K562 (cell line): ENCODE data around the gene POLR3H. TPM values are rescaled to one million over a fixed set of nuclear protein-coding genes. Genes with fewer than 3 reads are reported as not detected.

Source experiments
- BHLHE40 ChIP-seq: IDR thresholded peaks from 2 replicates; pipeline ENCODE4 v1.6.1; 2011; ENCODE audit warnings: low read length, improper control_type of control experiment
- BMI1 ChIP-seq: fragments of 150-350 bp; IDR thresholded peaks from 2 replicates; pipeline ENCODE4 v1.6.1; 2014; ENCODE audit warnings: low read length
- BRD4 ChIP-seq: fragments of 200-600 bp; sonication (generic); IDR thresholded peaks from 2 replicates; pipeline ENCODE4 v1.6.1; 2017; ENCODE audit warnings: inconsistent platforms
- CREM ChIP-seq: IDR thresholded peaks from 2 replicates; pipeline ENCODE4 v1.6.1; 2014; ENCODE audit warnings: antibody characterized with exemption, low read depth
- CSDE1 ChIP-seq, 2 experiments: fragments of 450-650 bp; IDR thresholded peaks; 2 replicates each; pipeline ENCODE4 v1.6.1; 2016; ENCODE audit warnings: mild to moderate bottlenecking in 1 of 2
- EP400 ChIP-seq: fragments of 450-650 bp; IDR thresholded peaks from 2 replicates; pipeline ENCODE4 v1.6.1; 2017; ENCODE audit warnings: antibody characterized with exemption, mild to moderate bottlenecking, moderate library complexity
- GMEB1 ChIP-seq: fragments of 250-450 bp; sonication (Bioruptor Pico); IDR thresholded peaks from 2 replicates; pipeline ENCODE4 v1.4.0; 2020; ENCODE audit warnings: mild to moderate bottlenecking
- HDAC1 ChIP-seq, 2 experiments: fragments of 450-650 bp; IDR thresholded peaks; 2 replicates each; pipeline ENCODE4 v1.6.1; 2016 to 2017; ENCODE audit warnings: inconsistent platforms in 1 of 2, mild to moderate bottlenecking in 1 of 2, moderate library complexity in 1 of 2
- HMGN3 ChIP-seq: IDR thresholded peaks from 2 replicates; pipeline ENCODE4 v1.6.1; 2011; ENCODE audit warnings: borderline replicate concordance, low read depth, mild to moderate bottlenecking, mixed read lengths, low read length; ENCODE audit not compliant: insufficient read length; ENCODE audit errors: extremely low read depth
- KDM5B ChIP-seq: fragments of 200-600 bp; sonication (generic); IDR thresholded peaks from 2 replicates; pipeline ENCODE4 v1.6.1; 2012; ENCODE audit warnings: low read depth, mild to moderate bottlenecking, moderate library complexity, low read length, control low read depth, inconsistent platforms; ENCODE audit not compliant: insufficient replicate concordance
- MAFF ChIP-seq: IDR thresholded peaks from 2 replicates; pipeline ENCODE4 v1.6.1; 2012; ENCODE audit warnings: low read length, improper control_type of control experiment
- MAFG ChIP-seq: fragments of 450-650 bp; conservative IDR thresholded peaks from 2 replicates; pipeline ENCODE4 v1.6.1; 2016; ENCODE audit warnings: missing genetic modification characterization, missing compliant biosample characterization
- MCM2 ChIP-seq: fragments of 450-650 bp; IDR thresholded peaks from 2 replicates; pipeline ENCODE4 v1.6.1; 2017; ENCODE audit warnings: low read depth, mild to moderate bottlenecking
- MTA3 ChIP-seq: fragments of 450-650 bp; formaldehyde crosslinking; IDR thresholded peaks from 2 replicates; pipeline ENCODE4 v1.6.1; 2017; ENCODE audit warnings: mild to moderate bottlenecking, borderline replicate concordance
- MYC ChIP-seq, 2 experiments: fragments of 250-450 bp in 1 of 2; sonication (Bioruptor Pico) in 1 of 2; IDR thresholded peaks; 2 replicates each; pipeline versions ENCODE4 v1.5.1 to v1.6.1; 2012 to 2021; ENCODE audit warnings: low read depth in 2 of 2, borderline replicate concordance in 1 of 2, improper control_type of control experiment in 1 of 2, low read length in 1 of 2, mild to moderate bottlenecking in 1 of 2, moderate library complexity in 1 of 2
- NFYB ChIP-seq: IDR thresholded peaks from 2 replicates; pipeline ENCODE4 v1.6.1; 2011; ENCODE audit warnings: mild to moderate bottlenecking, moderate library complexity; ENCODE audit not compliant: insufficient read length; ENCODE audit errors: extremely low read depth
- RAD21 ChIP-seq, 2 experiments: fragments of 250-450 bp in 1 of 2; fragments of 450-650 bp in 1 of 2; sonication (Bioruptor Pico) in 1 of 2; formaldehyde crosslinking in 1 of 2; IDR thresholded peaks in 1 of 2; conservative IDR thresholded peaks in 1 of 2; 2 replicates each; pipeline versions ENCODE4 v1.4.0 to v1.8.0; 2020 to 2022; ENCODE audit warnings: mild to moderate bottlenecking in 2 of 2, moderate library complexity in 1 of 2
- RFX5 ChIP-seq: IDR thresholded peaks from 2 replicates; pipeline ENCODE4 v1.6.1; 2011; ENCODE audit warnings: low read depth, mild to moderate bottlenecking, improper control_type of control experiment, low read length
- TFAM ChIP-seq: fragments of 250-450 bp; sonication (Bioruptor Pico); conservative IDR thresholded peaks from 2 replicates; pipeline ENCODE4 v1.5.0; 2021; ENCODE audit warnings: mild to moderate bottlenecking, moderate library complexity
- ZBTB1 ChIP-seq: sonication (generic); formaldehyde crosslinking; IDR thresholded peaks from 2 replicates; pipeline ENCODE4 v1.8.1; 2023; ENCODE audit warnings: missing genetic modification reagents, low read depth, mild to moderate bottlenecking, borderline replicate concordance
- ZNF431 ChIP-seq: sonication (generic); formaldehyde crosslinking; IDR thresholded peaks from 2 replicates; pipeline ENCODE4 v1.8.0; 2022; ENCODE audit warnings: mild to moderate bottlenecking, missing genetic modification reagents
- polyA plus RNA-seq, 8 experiments: library from polyadenylated mRNA; depleted of rRNA in 4 of 8; stranded (reverse) in 5 of 8; unstranded in 3 of 8; fragments of >200 nt; fragmentation: Nextera tagmentation in 2 of 8; fragmentation: Illumina TruSeq in 1 of 8; extraction: Ambion mirVana in 2 of 8; extraction: Trizol in 1 of 8; gene quantifications; 2 replicates each; pipeline versions ENCODE4 v1.2.1 to v1.2.3, GENCODE V29; 2011 to 2014; ENCODE audit warnings: inconsistent platforms in 1 of 8, missing spikeins in 1 of 8
- total RNA-seq, 7 experiments: library from RNA; depleted of rRNA in 6 of 7; stranded (reverse); fragments of >200 nt in 6 of 7; fragmentation: Illumina TruSeq in 2 of 7; extraction: Trizol in 2 of 7; gene quantifications; 2 replicates each; pipeline versions ENCODE4 v1.2.1 to v1.2.3, GENCODE V29; 2011 to 2021; ENCODE audit warnings: low replicate concordance in 1 of 7

Gene POLR3H
- total and polyA plus RNA-seq, 9 of the 15 experiments (the other 6 are each of a cell fraction or from before 2014, with no cell fraction given): 5.3 to 48.4 (median 22.2) TPM

- TF ChIP-seq MYC (IDR thresholded peaks at IDR 0.05; ENCODE audit: low read depth, low read length) (peak; percentile 87), MYC (CRISPR knock-in tag; IDR thresholded peaks at IDR 0.05; ENCODE audit: borderline replicate concordance, low read depth) (no peak), MTA3 (peak; percentile 74; the same call in 1 of the 2 replicates), EP400 (peak; percentile 64; the same call in 1 of the 2 replicates), MAFG (tag) (no peak), MAFF (no peak), RFX5 (no peak), RAD21 (CRISPR knock-in tag; conservative IDR thresholded peaks at IDR 0.05 in 1 of 2, IDR thresholded peaks at IDR 0.05 in 1 of 2) (peak; percentile 28 to 62; a peak in 3 of 4 replicates), KDM5B (peak; percentile 26), BHLHE40 (peak; percentile 80), ZBTB1 (CRISPR knock-in tag) (peak; percentile 73; the same call in 1 of the 2 replicates), CREM (peak; percentile 39; the same call in 1 of the 2 replicates), HDAC1 (IDR thresholded peaks at IDR 0.05) (0 out of 4 replicates have a peak, but pooled peaks of 1 of the 2 experiments have one; percentile 27), TFAM (CRISPR knock-in tag) (no peak), HMGN3 (peak; percentile 32), ZNF431 (CRISPR knock-in tag) (0 out of 2 replicates have a peak, but pooled peaks have one; percentile 32), MCM2 (no peak), GMEB1 (peak; percentile 84), BRD4 (no peak), BMI1 (peak; percentile 57; the same call in 1 of the 2 replicates), NFYB (peak; percentile 65), CSDE1 (IDR thresholded peaks at IDR 0.05) (peak in 1 of 2 experiments; percentile 49; a peak in 1 of 4 replicates)
Measured at GRCh38 chr22:41543854-41544670, at the start of gene POLR3H (continued).
